Stimulated activated CD4-positive, alpha-beta T cell treated with anti-CD3 and anti-CD28 coated beads, TNF-alpha, amount 100 ng/mL, for 4 hours (primary cell): ENCODE measurements around the gene MTFR1L.

Experiments
- DNase-seq, 3 experiments: peaks; one replicate each; pipeline ENCODE4 v3.0.0-alpha.2; 2020; ENCODE audit warnings: low read depth in 3 of 3

MTFR1L gene

DNA sequence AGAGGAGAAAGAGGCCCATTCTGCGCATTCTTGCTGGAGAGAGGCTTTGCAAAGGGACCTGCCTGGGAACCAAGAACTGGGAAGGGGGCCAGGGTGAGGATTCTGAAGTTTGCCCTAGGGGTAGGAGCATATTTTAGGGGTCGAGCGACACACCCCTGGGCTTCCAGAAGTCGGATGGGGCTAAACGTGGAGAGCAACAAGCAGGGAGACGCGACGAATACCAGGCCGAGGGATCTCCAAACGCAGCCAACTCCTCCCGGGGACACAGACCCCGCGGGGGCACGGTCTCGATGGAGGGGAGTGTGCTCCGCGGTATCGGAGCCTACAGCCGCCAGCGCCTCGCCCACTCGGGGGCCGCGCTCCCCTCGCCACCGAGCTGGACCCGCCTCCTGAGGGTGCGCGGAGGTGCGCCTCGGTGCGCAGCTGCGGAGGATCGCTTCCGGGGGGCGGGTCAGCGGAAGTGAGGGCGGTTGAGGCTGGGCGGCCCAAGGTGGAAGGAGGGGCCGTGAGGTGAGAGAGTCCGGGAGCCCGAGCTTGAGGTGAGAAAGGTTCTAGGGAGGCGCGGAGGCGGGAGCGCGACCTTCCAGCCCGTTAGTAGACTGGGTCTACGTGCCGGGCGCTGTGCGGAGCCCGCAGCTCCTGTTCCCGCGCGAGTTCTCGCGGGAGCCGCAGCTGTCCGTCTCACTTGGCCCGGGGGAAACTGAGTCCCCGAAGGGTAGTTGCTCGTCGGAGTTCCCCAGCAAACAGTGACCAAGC lies at the start of gene MTFR1L:
MTFR1L (plus strand) TSS at position 464 of the 756 bp plus-strand sequence. CDS start 3,151 bp downstream, outside the sequence.
- peak; percentile 88 to 90 (median 88) for DNase-seq

DNA sequence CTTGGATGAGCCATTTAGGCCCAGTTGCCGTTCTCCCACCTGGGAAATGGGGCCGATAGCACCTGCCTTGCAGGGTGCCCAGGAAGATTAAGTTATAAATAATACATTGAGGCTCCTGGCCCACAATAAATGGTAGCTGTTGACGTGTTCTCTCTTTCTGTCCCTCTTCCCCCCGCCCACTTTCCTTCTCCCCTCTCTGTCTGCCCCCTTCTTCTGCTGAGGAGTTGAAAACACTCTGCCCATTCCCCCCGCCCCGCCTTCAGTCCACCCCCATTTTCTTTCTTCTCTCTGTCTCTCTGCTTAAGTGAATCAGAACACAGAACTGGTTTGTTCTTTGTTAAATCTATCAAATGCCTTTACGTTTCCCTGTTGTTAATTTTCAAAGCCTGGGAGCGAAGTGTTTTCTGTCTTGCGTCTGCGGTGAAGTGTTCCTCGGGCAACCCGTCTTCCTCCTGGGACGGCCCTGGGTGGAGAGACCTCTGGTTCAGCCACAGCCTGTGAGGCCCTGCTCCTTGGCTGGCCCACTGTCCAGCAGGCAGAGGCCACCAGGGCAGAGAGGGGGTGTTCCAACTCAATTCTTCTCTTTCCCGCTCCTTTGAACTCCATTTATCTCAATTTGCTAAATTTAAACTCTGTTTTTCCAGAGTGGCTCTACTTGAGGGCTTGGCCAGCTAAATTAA lies 49.1 kb upstream of the MTFR1L start:
- no peak for DNase-seq

- no peak for DNase-seq
Measured at GRCh38 chr1:25771221-25772114, 48.3 kb upstream of the MTFR1L start.

- DNase-seq: no peak
Measured at GRCh38 chr1:25772164-25772563, 47.6 kb upstream of the MTFR1L start.

GRCh38 chr1:25772692-25773245 lies 47.0 kb upstream of the MTFR1L start:
- no peak for DNase-seq

- no peak for DNase-seq
Measured at GRCh38 chr1:25773441-25774125, 46.2 kb upstream of the MTFR1L start.

- no peak for DNase-seq
Measured at GRCh38 chr1:25774206-25774803, 45.4 kb upstream of the MTFR1L start.

DNA sequence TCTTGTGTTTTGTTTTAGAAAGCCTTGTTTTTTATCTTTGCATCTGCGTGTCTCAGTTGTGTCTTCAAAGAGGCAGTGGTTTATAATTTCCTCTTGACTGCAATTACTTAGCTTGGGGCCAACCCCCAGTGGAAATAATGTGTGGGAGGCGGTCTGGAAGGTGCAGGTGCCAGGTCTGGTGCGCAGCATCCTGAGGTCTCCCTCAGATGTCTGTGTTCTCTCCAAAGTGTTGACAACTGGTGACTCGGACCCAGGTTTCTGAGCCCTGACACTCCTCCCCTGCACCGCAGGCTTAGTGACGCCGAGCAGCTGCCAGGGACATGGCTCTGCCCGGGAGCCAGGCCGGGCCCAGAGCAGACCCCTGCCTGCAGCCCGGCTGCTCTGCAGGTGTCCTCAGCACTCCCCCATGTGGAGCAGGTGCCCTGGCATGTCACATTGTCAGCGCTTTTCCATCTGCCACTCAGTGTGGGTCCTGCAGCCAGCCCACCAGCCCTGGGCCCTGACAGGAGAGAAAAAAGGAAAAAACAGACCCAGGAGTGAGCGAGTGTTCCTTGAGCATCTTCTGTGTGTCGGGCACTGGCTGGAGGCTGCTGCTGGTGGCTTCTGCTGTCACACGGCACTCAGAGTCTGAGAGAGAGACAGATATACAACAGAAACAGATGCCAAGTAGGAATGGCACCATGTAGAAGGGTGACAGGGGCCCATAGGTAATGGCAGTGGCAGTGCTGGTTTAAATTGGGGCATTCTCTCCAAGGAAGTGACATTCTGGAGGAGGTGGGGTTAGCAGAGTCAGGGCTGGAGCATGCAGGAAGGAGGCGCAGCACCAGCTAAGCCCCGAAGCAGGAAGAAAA lies 44.6 kb upstream of the MTFR1L start:
- DNase-seq: peak; percentile 53 to 80 (median 75)

- no peak for DNase-seq
Measured at GRCh38 chr1:25779388-25779787, 40.4 kb upstream of the MTFR1L start.

DNA sequence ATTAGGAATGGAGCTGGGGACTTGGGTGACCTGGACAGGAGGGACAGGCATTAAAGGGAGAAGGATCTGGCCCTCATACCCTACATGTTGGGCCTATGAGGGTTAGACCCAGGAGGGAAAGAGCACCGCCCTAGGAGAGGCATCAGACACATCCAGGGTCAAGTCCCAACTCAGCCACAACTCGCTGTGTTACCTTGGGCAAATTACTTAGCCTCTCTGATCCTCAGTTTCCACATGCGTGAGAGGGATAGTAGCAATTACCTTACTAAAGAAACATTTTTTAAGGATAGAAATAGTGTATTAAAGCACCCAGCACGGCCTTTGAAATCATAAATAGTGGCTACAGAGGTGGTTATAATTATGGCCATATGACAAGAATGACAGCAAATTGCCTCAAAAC lies 39.9 kb upstream of the MTFR1L start:
- no peak for DNase-seq

- no peak for DNase-seq
Measured at GRCh38 chr1:25780318-25781129, 39.2 kb upstream of the MTFR1L start.

DNA sequence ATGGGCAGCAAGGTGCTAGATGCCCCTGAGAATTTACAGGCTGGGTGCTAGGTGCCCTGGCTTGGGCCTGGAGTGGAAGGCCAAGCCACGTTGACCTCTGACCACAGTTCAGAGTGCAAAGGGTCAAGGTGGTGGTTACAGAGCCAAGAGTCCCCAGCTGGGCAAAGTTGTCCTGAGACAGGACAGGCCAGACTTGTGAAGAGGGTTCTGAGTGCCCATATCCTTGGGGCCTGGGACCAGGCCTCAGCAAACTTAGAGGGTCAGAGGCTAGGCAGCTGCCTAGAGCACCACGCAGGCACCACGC lies 38.7 kb upstream of the MTFR1L start:
- no peak for DNase-seq

DNA sequence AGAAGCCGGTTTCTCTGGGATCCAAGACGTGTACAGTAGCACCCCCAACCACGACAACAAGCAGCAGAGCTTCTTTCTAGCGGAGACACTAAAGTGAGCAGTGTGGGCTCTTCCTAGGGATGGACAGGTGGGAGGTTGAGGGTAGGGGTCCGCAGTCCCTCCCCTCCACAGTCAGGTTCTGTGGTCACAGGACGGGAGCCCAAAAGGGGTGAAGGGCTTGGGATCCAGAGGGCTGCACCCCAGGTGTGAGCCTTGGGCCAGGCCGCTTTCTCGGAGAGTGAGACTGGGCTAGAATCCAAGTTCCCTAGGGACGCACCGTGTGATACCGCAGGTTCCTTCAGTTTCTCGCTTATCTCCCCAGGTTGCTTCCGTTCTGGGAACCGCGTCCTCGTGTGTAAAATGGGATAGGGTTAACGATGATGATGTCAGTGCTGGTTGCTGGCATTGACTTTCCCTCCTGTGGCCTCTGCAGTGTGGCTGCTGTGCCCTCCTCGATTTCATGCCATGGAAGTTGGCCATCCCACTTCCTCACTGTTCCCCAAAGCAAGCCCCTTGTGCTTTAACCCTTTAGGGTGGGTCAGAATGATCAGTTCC lies 37.0 kb upstream of the MTFR1L start:
- no peak for DNase-seq

- no peak for DNase-seq
Measured at GRCh38 chr1:25784575-25785051, 35.1 kb upstream of the MTFR1L start.

GRCh38 chr1:25785333-25786067 lies 34.3 kb upstream of the MTFR1L start:
- DNase-seq: no peak

DNA sequence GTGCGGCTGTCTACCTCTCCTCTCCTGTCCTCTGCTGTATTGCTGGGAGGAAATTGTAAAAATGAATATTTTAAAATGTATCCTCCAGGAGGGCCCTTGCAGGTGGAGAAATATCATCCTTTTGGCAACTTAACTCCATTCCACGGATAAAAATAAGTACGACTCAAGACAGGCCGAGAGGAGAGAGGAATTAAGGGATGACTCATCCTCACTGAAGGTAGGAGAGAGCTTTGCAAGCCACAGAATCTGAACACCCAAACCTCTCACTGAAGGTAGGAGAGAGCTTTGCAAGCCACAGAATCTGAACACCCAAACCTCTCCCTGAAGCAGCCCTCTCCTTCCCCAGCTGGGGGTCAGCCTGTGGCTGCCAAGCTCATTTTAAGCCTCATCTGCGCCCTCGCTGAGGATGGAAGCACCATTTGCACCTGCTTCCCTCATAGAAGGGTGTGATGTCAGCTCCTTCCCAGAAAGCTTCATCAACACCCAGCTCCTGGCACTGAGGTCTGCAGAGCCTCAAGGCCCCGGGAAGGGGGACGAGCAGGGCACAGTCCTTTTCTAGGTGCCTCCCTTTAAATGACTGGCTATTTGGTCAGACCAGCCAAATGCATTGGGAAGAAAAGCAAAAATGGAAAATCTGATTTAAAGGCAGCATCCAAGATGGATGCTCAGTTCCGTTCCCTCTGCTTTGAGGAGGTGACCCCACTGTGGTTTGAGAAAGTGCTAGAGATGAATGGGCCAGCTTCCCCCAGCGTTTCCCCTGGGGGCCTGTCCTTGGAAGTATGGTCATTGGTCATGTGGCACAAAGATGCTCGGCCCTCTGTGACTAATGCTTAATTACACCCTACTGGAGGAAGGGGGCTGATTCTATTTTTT lies 32.6 kb upstream of the MTFR1L start:
- DNase-seq: no peak

DNA sequence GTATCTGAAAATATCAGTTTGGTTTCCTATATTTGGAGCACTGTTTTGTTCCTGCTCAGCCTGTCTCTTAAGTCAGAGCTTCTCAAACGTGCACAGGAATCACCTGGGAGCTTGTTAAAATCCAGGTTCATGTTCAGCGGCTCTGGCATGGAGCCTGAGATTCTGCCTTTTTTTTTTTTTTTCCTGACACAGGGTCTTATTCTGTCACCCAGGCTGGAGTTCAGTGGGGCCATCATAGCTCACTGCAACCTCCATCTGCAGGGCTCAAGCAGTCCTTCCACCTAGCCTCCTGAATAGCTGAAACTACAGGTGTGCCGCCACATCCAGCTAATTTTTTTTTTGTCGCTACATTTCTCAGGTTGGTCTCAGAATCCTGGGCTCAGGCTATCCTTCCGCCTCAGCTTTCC lies 32.0 kb upstream of the MTFR1L start:
- DNase-seq: no peak
